ENCODE results near the gene OR10A3. TPM values are rescaled to one million over a fixed set of nuclear protein-coding genes. Genes with fewer than 3 reads are reported as not detected.

The OR10A3 gene
- total RNA-seq, 2 experiments from 2014 or later: not detected

GRCh38 chr11:7931168-7931567 is 10.3 kb downstream of the OR10A3 start, which contains the start of gene OR10A6:
TSS of gene OR10A6 (minus strand) at chr11:7931268. CDS start at chr11:7928662, 2,606 bp downstream.
- Mint-ChIP-seq H3K9me3 (ENCODE audit: low read depth) (no peaks in the 10 kb centered on the region), H3K36me3 (ENCODE audit: low read depth) (no peaks in the 10 kb centered on the region), H3K27ac (no peak within 1 kb of the TSS), H3K4me1 (no peaks in the 10 kb centered on the region), H3K4me3 (no peak within 1 kb of the TSS), H3K27me3 (peaks cover 33% of the 10 kb centered on the region)
- DNase-seq (no peak), ATAC-seq (no peak)
- ChIA-PET CTCF (no interaction called here), POLR2A (no interaction called here)
- intact Hi-C loops (cut with DNase I, micrococcal nuclease): no loop called here

GRCh38 chr11:7927635-7928034 is 13.9 kb downstream of the OR10A3 start:
- intact Hi-C loops (cut with DNase I, micrococcal nuclease): no loop called here
- Mint-ChIP-seq H3K27me3 (peaks cover 27% of the 10 kb centered on the region), H3K4me1 (no peaks in the 10 kb centered on the region), H3K9me3 (ENCODE audit: low read depth) (no peaks in the 10 kb centered on the region), H3K36me3 (ENCODE audit: low read depth) (no peaks in the 10 kb centered on the region), H3K4me3 (no peak overlapping the region), H3K27ac (no peak overlapping the region)
- peak; percentile 44 for ATAC-seq
- POLR2A ChIA-PET: no interaction called here
- CTCF ChIA-PET: no interaction called here
- DNase-seq: peak; percentile 8

- no peak for DNase-seq
- Mint-ChIP-seq H3K4me3 (no peak overlapping the region), H3K9me3 (ENCODE audit: low read depth) (no peaks in the 10 kb centered on the region), H3K27me3 (peaks cover 14% of the 10 kb centered on the region), H3K36me3 (ENCODE audit: low read depth) (no peaks in the 10 kb centered on the region), H3K4me1 (no peaks in the 10 kb centered on the region), H3K27ac (no peak overlapping the region)
- intact Hi-C loops (cut with DNase I, micrococcal nuclease): no loop called here
- CTCF ChIA-PET: interaction anchor here (0.6 to 0.9 kb wide), 3 partner anchors 14 to 828 kb away, joined by 3 to 6 read pairs (median 4); no protein-coding TSS in a partner anchor
- no peak for ATAC-seq
- POLR2A ChIA-PET: no interaction called here
Observed at GRCh38 chr11:7924536-7924935, 17.0 kb downstream of the OR10A3 start.

GRCh38 chr11:7918141-7918540 is 23.4 kb downstream of the OR10A3 start:
- H3K4me3 Mint-ChIP-seq: no peak overlapping the region
- H3K27me3 Mint-ChIP-seq: peaks cover 10% of the 10 kb centered on the region
- DNase-seq: no peak
- no peaks in the 10 kb centered on the region for H3K36me3 Mint-ChIP-seq (ENCODE audit: low read depth)
- no peaks in the 10 kb centered on the region for H3K9me3 Mint-ChIP-seq (ENCODE audit: low read depth)
- H3K27ac Mint-ChIP-seq: no peak overlapping the region
- CTCF ChIA-PET: no interaction called here
- H3K4me1 Mint-ChIP-seq: no peaks in the 10 kb centered on the region
- intact Hi-C loops (cut with DNase I, micrococcal nuclease): no loop called here
- POLR2A ChIA-PET: no interaction called here
- no peak for ATAC-seq

- Mint-ChIP-seq H3K4me1 (no peaks in the 10 kb centered on the region), H3K36me3 (ENCODE audit: low read depth) (no peaks in the 10 kb centered on the region), H3K27me3 (peaks cover 24% of the 10 kb centered on the region), H3K4me3 (no peak overlapping the region), H3K27ac (no peak overlapping the region), H3K9me3 (ENCODE audit: low read depth) (no peaks in the 10 kb centered on the region)
- ChIA-PET CTCF (interaction anchor here (2.6 kb wide), 1 partner anchor 18 kb away, joined by 8 read pairs; no protein-coding TSS in a partner anchor), POLR2A (no interaction called here)
- intact Hi-C loops (cut with DNase I, micrococcal nuclease): no loop called here
- ATAC-seq: no peak
- DNase-seq: no peak
Observed at GRCh38 chr11:7911011-7911410, 30.5 kb downstream of the OR10A3 start.

GRCh38 chr11:7910286-7910788 is 31.2 kb downstream of the OR10A3 start:
- H3K36me3 Mint-ChIP-seq (ENCODE audit: low read depth): no peaks in the 10 kb centered on the region
- no peaks in the 10 kb centered on the region for H3K4me1 Mint-ChIP-seq
- peaks cover 26% of the 10 kb centered on the region for H3K27me3 Mint-ChIP-seq
- H3K27ac Mint-ChIP-seq: no peak overlapping the region
- H3K4me3 Mint-ChIP-seq: no peak overlapping the region
- no peak for DNase-seq
- H3K9me3 Mint-ChIP-seq (ENCODE audit: low read depth): no peaks in the 10 kb centered on the region
- no peak for ATAC-seq
- CTCF ChIA-PET: interaction anchor here (2.6 kb wide), 1 partner anchor 17 kb away, joined by 8 read pairs; no protein-coding TSS in a partner anchor
- intact Hi-C loops (cut with DNase I, micrococcal nuclease): no loop called here
- POLR2A ChIA-PET: no interaction called here

GRCh38 chr11:7909585-7910285 is 31.8 kb downstream of the OR10A3 start:
- DNase-seq (no peak), ATAC-seq (no peak)
- Mint-ChIP-seq H3K27ac (no peak overlapping the region), H3K9me3 (ENCODE audit: low read depth) (no peaks in the 10 kb centered on the region), H3K4me3 (no peak overlapping the region), H3K27me3 (peaks cover 25% of the 10 kb centered on the region), H3K36me3 (ENCODE audit: low read depth) (no peaks in the 10 kb centered on the region), H3K4me1 (no peaks in the 10 kb centered on the region)
- intact Hi-C loops (cut with DNase I, micrococcal nuclease): no loop called here
- CTCF ChIA-PET: interaction anchor here (0.6 to 2.6 kb wide), 3 partner anchors 17 to 161 kb away, joined by 3 to 8 read pairs (median 3); no protein-coding TSS in a partner anchor
- POLR2A ChIA-PET: no interaction called here

- no peak for DNase-seq
- no peak overlapping the region for H3K27ac Mint-ChIP-seq
- CTCF ChIA-PET: no interaction called here
- no peaks in the 10 kb centered on the region for H3K36me3 Mint-ChIP-seq (ENCODE audit: low read depth)
- H3K4me3 Mint-ChIP-seq: no peak overlapping the region
- intact Hi-C loops (cut with DNase I, micrococcal nuclease): no loop called here
- H3K4me1 Mint-ChIP-seq: no peaks in the 10 kb centered on the region
- ATAC-seq: no peak
- POLR2A ChIA-PET: no interaction called here
- H3K27me3 Mint-ChIP-seq: peaks cover 23% of the 10 kb centered on the region
- H3K9me3 Mint-ChIP-seq (ENCODE audit: low read depth): no peaks in the 10 kb centered on the region
Observed at GRCh38 chr11:7907121-7907520, 34.4 kb downstream of the OR10A3 start.

- Mint-ChIP-seq H3K4me1 (no peaks in the 10 kb centered on the region), H3K4me3 (no peak overlapping the region), H3K27ac (no peak overlapping the region), H3K27me3 (peaks cover 20% of the 10 kb centered on the region), H3K36me3 (ENCODE audit: low read depth) (no peaks in the 10 kb centered on the region), H3K9me3 (ENCODE audit: low read depth) (no peaks in the 10 kb centered on the region)
- ATAC-seq (no peak), DNase-seq (no peak)
- POLR2A ChIA-PET: no interaction called here
- CTCF ChIA-PET: no interaction called here
- intact Hi-C loops (cut with DNase I, micrococcal nuclease): no loop called here
Observed at GRCh38 chr11:7906481-7906880, 35.0 kb downstream of the OR10A3 start.

- H3K27ac Mint-ChIP-seq: no peak overlapping the region
- ATAC-seq (no peak), DNase-seq (no peak)
- ChIA-PET CTCF (no interaction called here), POLR2A (no interaction called here)
- H3K4me1 Mint-ChIP-seq: no peaks in the 10 kb centered on the region
- H3K27me3 Mint-ChIP-seq: peaks cover 20% of the 10 kb centered on the region
- no peak overlapping the region for H3K4me3 Mint-ChIP-seq
- no peaks in the 10 kb centered on the region for H3K36me3 Mint-ChIP-seq (ENCODE audit: low read depth)
- intact Hi-C loops (cut with DNase I, micrococcal nuclease): no loop called here
- no peaks in the 10 kb centered on the region for H3K9me3 Mint-ChIP-seq (ENCODE audit: low read depth)
Observed at GRCh38 chr11:7905961-7906429, 35.5 kb downstream of the OR10A3 start.

- Mint-ChIP-seq H3K36me3 (ENCODE audit: low read depth) (no peaks in the 10 kb centered on the region), H3K4me1 (no peaks in the 10 kb centered on the region), H3K27ac (no peak overlapping the region), H3K9me3 (ENCODE audit: low read depth) (no peaks in the 10 kb centered on the region), H3K4me3 (no peak overlapping the region), H3K27me3 (peaks cover 19% of the 10 kb centered on the region)
- ChIA-PET POLR2A (no interaction called here), CTCF (interaction anchor here (0.6 to 0.7 kb wide), 2 partner anchors 13 to 1159 kb away, joined by 3 read pairs; no protein-coding TSS in a partner anchor)
- DNase-seq (no peak), ATAC-seq (no peak)
- intact Hi-C loops (cut with DNase I, micrococcal nuclease): no loop called here
Observed at GRCh38 chr11:7905549-7905948, 36.0 kb downstream of the OR10A3 start.

- Mint-ChIP-seq H3K4me1 (no peaks in the 10 kb centered on the region), H3K27ac (no peak overlapping the region), H3K4me3 (no peak overlapping the region), H3K9me3 (ENCODE audit: low read depth) (no peaks in the 10 kb centered on the region), H3K36me3 (ENCODE audit: low read depth) (no peaks in the 10 kb centered on the region), H3K27me3 (peaks cover 17% of the 10 kb centered on the region)
- DNase-seq (no peak), ATAC-seq (no peak)
- POLR2A ChIA-PET: no interaction called here
- intact Hi-C loops (cut with DNase I, micrococcal nuclease): no loop called here
- CTCF ChIA-PET: interaction anchor here (0.6 to 0.7 kb wide), 2 partner anchors 12 to 1159 kb away, joined by 3 read pairs; no protein-coding TSS in a partner anchor
Observed at GRCh38 chr11:7904917-7905316, 36.6 kb downstream of the OR10A3 start.
